Mesendoderm (in vitro differentiated cells): ENCODE measurements around the gene HMG20B.

Source experiments
- DNase-seq: peaks from one replicate; pipeline ENCODE4 v3.0.0; 2013
- H2AK5ac ChIP-seq: 2 replicates; pipeline ENCODE4 v1.6.1; 2013; ENCODE audit warnings: low read length, inconsistent platforms
- H2BK120ac ChIP-seq: 2 replicates; pipeline ENCODE4 v1.6.1; 2013; ENCODE audit warnings: low read depth, mild to moderate bottlenecking, low read length, moderate library complexity, mixed read lengths
- H2BK15ac ChIP-seq: replicated peaks from 2 replicates; pipeline ENCODE4 v1.6.1; 2013; ENCODE audit warnings: low read depth, mild to moderate bottlenecking, moderate library complexity
- H2BK5ac ChIP-seq: 2 replicates; pipeline ENCODE4 v1.6.1; 2013; ENCODE audit warnings: low read length, inconsistent platforms
- H3K18ac ChIP-seq: 2 replicates; pipeline ENCODE4 v1.6.1; 2013; ENCODE audit warnings: mild to moderate bottlenecking, low read length, mixed read lengths
- H3K23ac ChIP-seq: one replicate; pipeline ENCODE4 v1.6.1; 2013; ENCODE audit warnings: low read length
- H3K27ac ChIP-seq: 2 replicates; pipeline ENCODE4 v1.5.1; 2013; ENCODE audit warnings: low read depth, mild to moderate bottlenecking, inconsistent platforms, low read length, moderate library complexity
- H3K27me3 ChIP-seq: 2 replicates; pipeline ENCODE4 v1.6.1; 2013; ENCODE audit warnings: low read length, control low read depth, mild to moderate bottlenecking, inconsistent platforms; ENCODE audit not compliant: insufficient read depth, poor library complexity
- H3K36me3 ChIP-seq: 2 replicates; pipeline ENCODE4 v1.6.1; 2013; ENCODE audit warnings: low read length, inconsistent platforms; ENCODE audit not compliant: control insufficient read depth, insufficient read depth
- H3K4ac ChIP-seq: one replicate; pipeline ENCODE4 v1.6.1; 2013; ENCODE audit warnings: low read depth, mild to moderate bottlenecking, low read length, moderate library complexity
- H3K4me1 ChIP-seq: 2 replicates; pipeline ENCODE4 v1.6.1; 2013; ENCODE audit warnings: low read depth, low read length, inconsistent platforms; ENCODE audit not compliant: control insufficient read depth
- H3K4me2 ChIP-seq: 2 replicates; pipeline ENCODE4 v1.6.1; 2013; ENCODE audit warnings: low read length
- H3K4me3 ChIP-seq: 2 replicates; pipeline ENCODE4 v1.5.1; 2013; ENCODE audit warnings: mild to moderate bottlenecking, low read length
- H3K56ac ChIP-seq: one replicate; pipeline ENCODE4 v1.6.1; 2013; ENCODE audit warnings: low read length
- H3K79me1 ChIP-seq: 2 replicates; pipeline ENCODE4 v1.6.1; 2013; ENCODE audit warnings: low read length, inconsistent platforms
- H3K79me2 ChIP-seq: 2 replicates; pipeline ENCODE4 v1.6.1; 2013; ENCODE audit warnings: mild to moderate bottlenecking, low read length; ENCODE audit not compliant: control insufficient read depth, insufficient read depth
- H3K9ac ChIP-seq: 2 replicates; pipeline ENCODE4 v1.6.1; 2013; ENCODE audit warnings: low read length, inconsistent platforms
- H4K5ac ChIP-seq: one replicate; pipeline ENCODE4 v1.6.1; 2013; ENCODE audit warnings: low read length
- H4K8ac ChIP-seq: one replicate; pipeline ENCODE4 v1.6.1; 2013; ENCODE audit warnings: low read depth, mild to moderate bottlenecking, control low read depth, low read length, moderate library complexity
- WGBS: extraction: QIAGEN DNeasy Blood & Tissue Kit; methylation state at CpG from one replicate; pipeline ENCODE4 v1.1.7; 2013; ENCODE audit warnings: low lambda C conversion rate, missing lambda C conversion rate; ENCODE audit not compliant: insufficient coverage; ENCODE audit errors: extremely low coverage; 5-methylcytosine and 5-hydroxymethylcytosine counted together

Gene HMG20B

GRCh38 chr19:3613818-3614661 is 41.3 kb downstream of the HMG20B start:
- Histone ChIP-seq H3K27ac (no peak overlapping the region), H3K9ac (no peak overlapping the region), H2BK120ac (no peak overlapping the region), H3K79me2 (no peaks in the 10 kb centered on the region), H3K4me2 (no peak overlapping the region), H4K5ac (no peak overlapping the region), H2BK15ac (no peak overlapping the region), H3K4ac (no peak overlapping the region), H3K4me1 (no peaks in the 10 kb centered on the region), H4K8ac (no peak overlapping the region), H3K79me1 (no peaks in the 10 kb centered on the region), H3K4me3 (no peak overlapping the region), H3K23ac (no peak overlapping the region), H3K18ac (no peak overlapping the region), H2AK5ac (no peak overlapping the region), H2BK5ac (no peak overlapping the region), H3K36me3 (peaks cover 2% of the 10 kb centered on the region), H3K56ac (no peak overlapping the region), H3K27me3 (no peaks in the 10 kb centered on the region)
- DNase-seq = no peak
- WGBS = no CpG with 5 or more reads among the region's 39 CpGs

- Histone ChIP-seq H3K36me3 (peaks cover 2% of the 10 kb centered on the region), H3K4me1 (no peaks in the 10 kb centered on the region), H3K79me2 (no peaks in the 10 kb centered on the region), H3K23ac (no peak overlapping the region), H3K27me3 (no peaks in the 10 kb centered on the region), H2BK120ac (no peak overlapping the region), H3K27ac (no peak overlapping the region), H2AK5ac (no peak overlapping the region), H3K4me2 (no peak overlapping the region), H3K4me3 (no peak overlapping the region), H3K4ac (no peak overlapping the region), H2BK15ac (no peak overlapping the region), H3K9ac (no peak overlapping the region), H4K8ac (no peak overlapping the region), H2BK5ac (no peak overlapping the region), H3K79me1 (no peaks in the 10 kb centered on the region), H3K18ac (no peak overlapping the region), H4K5ac (no peak overlapping the region), H3K56ac (no peak overlapping the region)
- no peak for DNase-seq
- no CpG with 5 or more reads among the region's 18 CpGs for WGBS
These were observed 42.2 kb downstream of the HMG20B start for GRCh38 chr19:3614858-3615505.

GRCh38 chr19:3615524-3616135 is 42.9 kb downstream of the HMG20B start:
- Histone ChIP-seq H2BK15ac (no peak overlapping the region), H3K23ac (no peak overlapping the region), H3K4me1 (no peaks in the 10 kb centered on the region), H4K8ac (no peak overlapping the region), H3K27ac (no peak overlapping the region), H3K56ac (no peak overlapping the region), H3K4ac (no peak overlapping the region), H2AK5ac (no peak overlapping the region), H3K18ac (no peak overlapping the region), H2BK5ac (no peak overlapping the region), H3K36me3 (peaks cover 2% of the 10 kb centered on the region), H3K79me2 (no peaks in the 10 kb centered on the region), H2BK120ac (no peak overlapping the region), H3K9ac (no peak overlapping the region), H4K5ac (no peak overlapping the region), H3K4me3 (no peak overlapping the region), H3K79me1 (no peaks in the 10 kb centered on the region), H3K4me2 (no peak overlapping the region), H3K27me3 (no peaks in the 10 kb centered on the region)
- no CpG with 5 or more reads among the region's 26 CpGs for WGBS
- no peak for DNase-seq

GRCh38 chr19:3617463-3617862 is 44.7 kb downstream of the HMG20B start:
- H3K36me3 ChIP-seq = no peaks in the 10 kb centered on the region
- DNase-seq = peak; percentile 26
- H3K27ac ChIP-seq = no peak overlapping the region
- H3K79me2 ChIP-seq = no peaks in the 10 kb centered on the region
- H3K4me2 ChIP-seq = no peak overlapping the region
- H3K79me1 ChIP-seq = no peaks in the 10 kb centered on the region
- H3K18ac ChIP-seq = no peak overlapping the region
- no peaks in the 10 kb centered on the region for H3K27me3 ChIP-seq
- H3K4ac ChIP-seq = no peak overlapping the region
- no peak overlapping the region for H2BK120ac ChIP-seq
- no peaks in the 10 kb centered on the region for H3K4me1 ChIP-seq
- H3K9ac ChIP-seq = no peak overlapping the region
- H2AK5ac ChIP-seq = no peak overlapping the region
- H3K23ac ChIP-seq = no peak overlapping the region
- no peak overlapping the region for H3K4me3 ChIP-seq
- H2BK5ac ChIP-seq = no peak overlapping the region
- no CpG with 5 or more reads among the region's 19 CpGs for WGBS
- H4K5ac ChIP-seq = no peak overlapping the region
- H2BK15ac ChIP-seq = no peak overlapping the region
- peak overlapping the region; percentile 15 for H3K56ac ChIP-seq
- H4K8ac ChIP-seq = no peak overlapping the region

GRCh38 chr19:3618144-3618810 is 45.5 kb downstream of the HMG20B start:
- Histone ChIP-seq H2BK5ac (no peak overlapping the region), H3K79me2 (no peaks in the 10 kb centered on the region), H3K79me1 (no peaks in the 10 kb centered on the region), H3K27me3 (no peaks in the 10 kb centered on the region), H2AK5ac (no peak overlapping the region), H2BK120ac (no peak overlapping the region), H3K18ac (no peak overlapping the region), H3K36me3 (no peaks in the 10 kb centered on the region), H4K5ac (no peak overlapping the region), H3K4me1 (no peaks in the 10 kb centered on the region), H4K8ac (no peak overlapping the region), H3K4ac (no peak overlapping the region), H3K4me2 (no peak overlapping the region), H3K27ac (no peak overlapping the region), H3K4me3 (no peak overlapping the region), H3K23ac (no peak overlapping the region), H3K56ac (no peak overlapping the region), H2BK15ac (no peak overlapping the region), H3K9ac (no peak overlapping the region)
- DNase-seq = peak; percentile 49
- no CpG with 5 or more reads among the region's 31 CpGs for WGBS
